GM19452 (cell line): ENCODE measurements around the gene DAZL.

Experiments
- ATAC-seq: cut with Tn5 transposase; IDR thresholded peaks from one replicate; pipeline ENCODE4 v1.9.1; 2021; ENCODE audit not compliant: unreplicated experiment

The DAZL gene

GRCh38 chr3:16596352-16597032 lies 8.7 kb downstream of the DAZL start:
- peak; percentile 67 for ATAC-seq

- ATAC-seq, result no peak
Observed at GRCh38 chr3:16595778-16596177, 9.4 kb downstream of the DAZL start.

GRCh38 chr3:16589867-16590624 lies 15.2 kb downstream of the DAZL start:
- peak; percentile 99 for ATAC-seq

GRCh38 chr3:16589120-16589519 lies 16.1 kb downstream of the DAZL start:
- no peak for ATAC-seq

- ATAC-seq, result no peak
Observed at GRCh38 chr3:16587681-16588060, 17.6 kb downstream of the DAZL start.

- no peak for ATAC-seq
Observed at GRCh38 chr3:16587047-16587680, 18.1 kb downstream of the DAZL start.

GRCh38 chr3:16584880-16585279 lies 20.3 kb downstream of the DAZL start:
- ATAC-seq, result no peak

GRCh38 chr3:16583551-16583950 lies 21.7 kb downstream of the DAZL start:
- no peak for ATAC-seq

- no peak for ATAC-seq
Observed at GRCh38 chr3:16570113-16570512, 35.1 kb downstream of the DAZL start.

- ATAC-seq, result no peak
Observed at GRCh38 chr3:16568532-16568931, 36.7 kb downstream of the DAZL start.

- no peak for ATAC-seq
Observed at GRCh38 chr3:16568115-16568514, 37.1 kb downstream of the DAZL start.

- ATAC-seq, result no peak
Observed at GRCh38 chr3:16559653-16560365, 45.4 kb downstream of the DAZL start.

- ATAC-seq, result no peak
Observed at GRCh38 chr3:16554126-16554525, 51.1 kb downstream of the DAZL start.

- ATAC-seq, result no peak
Observed at GRCh38 chr3:16552757-16553156, 52.5 kb downstream of the DAZL start.

GRCh38 chr3:16551342-16551976 lies 53.8 kb downstream of the DAZL start:
- ATAC-seq, result no peak

- ATAC-seq, result peak; percentile 87
Observed at GRCh38 chr3:16550676-16551341, 54.4 kb downstream of the DAZL start.

GRCh38 chr3:16550305-16550675 lies 54.9 kb downstream of the DAZL start:
- ATAC-seq, result peak; percentile 32

GRCh38 chr3:16548721-16549120 lies 56.5 kb downstream of the DAZL start:
- ATAC-seq, result no peak

- no peak for ATAC-seq
Observed at GRCh38 chr3:16547561-16548357, 57.5 kb downstream of the DAZL start.
